Karpas-422 (cell line): ENCODE results near the gene HNRNPAB. TPM values are rescaled to one million over a fixed set of nuclear protein-coding genes. Genes with fewer than 3 reads are reported as not detected.

ENCODE experiments used
- DNase-seq: peaks from one replicate; pipeline ENCODE4 v3.0.0-alpha.2; 2015
- H2AFZ ChIP-seq: fragments of 200-600 bp; sonication (generic); 2 replicates; pipeline ENCODE4 v1.6.1; 2014; ENCODE audit warnings: antibody characterized with exemption, low read length, mixed read lengths
- H3K27ac ChIP-seq: fragments of 200-600 bp; sonication (generic); 2 replicates; pipeline ENCODE4 v1.5.1; 2014; ENCODE audit warnings: mild to moderate bottlenecking, low read length, moderate library complexity
- H3K27me3 ChIP-seq: fragments of 200-600 bp; sonication (generic); 2 replicates; pipeline ENCODE4 v1.6.1; 2014; ENCODE audit warnings: low read length, mixed read lengths
- H3K36me3 ChIP-seq: fragments of 200-600 bp; sonication (generic); 2 replicates; pipeline ENCODE4 v1.6.1; 2014; ENCODE audit warnings: low read length, mixed read lengths; ENCODE audit not compliant: insufficient read depth
- H3K4me1 ChIP-seq: fragments of 200-600 bp; sonication (generic); 2 replicates; pipeline ENCODE4 v1.6.1; 2014; ENCODE audit warnings: mild to moderate bottlenecking, low read length, mixed read lengths
- H3K4me2 ChIP-seq: fragments of 200-600 bp; sonication (generic); 2 replicates; pipeline ENCODE4 v1.6.1; 2014; ENCODE audit warnings: low read length, low read depth, mild to moderate bottlenecking; ENCODE audit not compliant: poor library complexity, severe bottlenecking
- H3K4me3 ChIP-seq: fragments of 200-600 bp; sonication (generic); 2 replicates; pipeline ENCODE4 v1.5.1; 2014; ENCODE audit warnings: mild to moderate bottlenecking, antibody characterized with exemption, low read length, mixed read lengths
- H3K79me2 ChIP-seq: fragments of 200-600 bp; sonication (generic); 2 replicates; pipeline ENCODE4 v1.6.1; 2014; ENCODE audit warnings: mild to moderate bottlenecking, low read length, mixed read lengths
- H3K9ac ChIP-seq: fragments of 200-600 bp; sonication (generic); 2 replicates; pipeline ENCODE4 v1.6.0; 2014; ENCODE audit warnings: low read length
- H3K9me2 ChIP-seq: fragments of 200-600 bp; sonication (generic), shearing (Covaris generic); replicated peaks from 2 replicates; pipeline ENCODE4 v1.6.0; 2014; ENCODE audit warnings: mild to moderate bottlenecking, low read length, moderate library complexity; ENCODE audit not compliant: insufficient read depth
- H3K9me3 ChIP-seq: fragments of 300-700, 200-600 bp; sonication (generic); 2 replicates; pipeline ENCODE4 v1.6.1; 2014; ENCODE audit warnings: low read length, mixed read lengths
- H4K20me1 ChIP-seq: fragments of 200-600 bp; sonication (generic); 2 replicates; pipeline ENCODE4 v1.6.1; 2014; ENCODE audit warnings: mild to moderate bottlenecking, antibody characterized with exemption, low read length, low read depth; ENCODE audit not compliant: insufficient read depth
- total RNA-seq: library from RNA; depleted of rRNA; stranded (reverse); fragments of >200 nt; shearing (Covaris generic); gene quantifications from 2 replicates; pipeline ENCODE4 v1.2.3, GENCODE V29; 2014; ENCODE audit warnings: low replicate concordance; rRNA removed

HNRNPAB gene
- total RNA-seq: 75.7 and 136 TPM in 2 replicates

GRCh38 chr5:178204182-178204934, at the start of gene HNRNPAB:
HNRNPAB (plus strand) TSS chr5:178204533; CDS start chr5:178204838, 305 bp downstream.
- Histone ChIP-seq H3K9me2 (no peaks in the 10 kb centered on the region), H3K79me2 (peaks cover 50% of the 10 kb centered on the region), H3K4me2 (peak within 1 kb of the TSS; percentile 96), H3K36me3 (peaks cover 41% of the 10 kb centered on the region), H2AFZ (peak within 1 kb of the TSS; percentile 39), H4K20me1 (peaks cover 40% of the 10 kb centered on the region), H3K9ac (peak within 1 kb of the TSS; percentile 99), H3K27me3 (no peaks in the 10 kb centered on the region), H3K4me3 (peak within 1 kb of the TSS; percentile 76), H3K9me3 (no peaks in the 10 kb centered on the region), H3K4me1 (peaks cover 28% of the 10 kb centered on the region), H3K27ac (peak within 1 kb of the TSS; percentile 84)
- DNase-seq: peak; percentile 99

DNA sequence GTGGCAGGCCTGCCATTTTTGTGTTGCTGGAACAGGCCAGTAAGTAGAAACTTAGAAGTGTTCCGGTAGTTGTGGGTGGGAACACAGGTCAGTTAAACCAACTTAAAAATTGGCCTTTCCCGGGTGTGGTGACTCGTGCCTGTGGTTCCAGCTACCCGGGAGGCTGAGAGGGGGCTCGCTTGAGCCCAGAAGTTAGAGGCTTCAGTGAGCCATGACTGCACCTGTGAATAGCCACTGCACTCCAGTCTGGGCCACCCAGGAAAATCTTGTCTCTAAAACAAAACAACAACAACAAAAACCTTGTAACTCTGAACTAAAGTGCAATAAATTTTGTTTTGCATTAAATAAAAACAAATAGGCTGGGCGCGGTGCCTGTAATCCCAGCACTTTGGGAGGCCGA, 49.3 kb upstream of the HNRNPAB start:
- Histone ChIP-seq H3K27me3 (no peaks in the 10 kb centered on the region), H3K4me1 (peaks cover 24% of the 10 kb centered on the region), H3K9me3 (no peaks in the 10 kb centered on the region), H3K9ac (no peak overlapping the region), H3K9me2 (no peaks in the 10 kb centered on the region), H3K79me2 (peaks cover 21% of the 10 kb centered on the region), H3K4me3 (no peak overlapping the region), H3K36me3 (peaks cover 12% of the 10 kb centered on the region; the same call in 1 of the 2 replicates), H3K27ac (no peak overlapping the region), H3K4me2 (no peak overlapping the region), H2AFZ (no peak overlapping the region), H4K20me1 (no peaks in the 10 kb centered on the region)
- no peak for DNase-seq

- H3K9me2 ChIP-seq: no peaks in the 10 kb centered on the region
- H3K27ac ChIP-seq: no peak overlapping the region
- no peak overlapping the region for H2AFZ ChIP-seq
These were observed 44.2 kb upstream of the HNRNPAB start for GRCh38 chr5:178160176-178160575.

DNA sequence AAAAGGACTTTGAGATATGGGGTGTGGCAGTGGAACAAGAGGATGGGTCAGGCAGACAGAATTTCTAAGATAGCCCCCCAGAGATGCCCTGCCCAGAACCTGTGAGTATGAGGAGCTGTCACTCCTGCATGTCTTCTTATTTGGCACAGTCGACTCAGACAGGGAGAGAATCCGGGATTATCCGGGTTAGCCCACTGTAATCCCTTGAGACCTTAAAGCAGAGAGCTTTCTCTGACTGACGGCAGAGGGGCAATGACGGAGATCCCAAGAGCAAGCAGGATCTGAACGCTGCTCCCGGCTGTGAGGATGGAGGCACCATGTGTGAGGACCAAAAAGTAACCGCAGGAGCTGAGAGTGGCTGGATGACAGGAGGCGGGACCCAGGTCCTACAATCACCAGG, 41.9 kb upstream of the HNRNPAB start:
- Histone ChIP-seq H3K79me2 (no peaks in the 10 kb centered on the region), H3K4me2 (no peak overlapping the region), H3K9me2 (no peaks in the 10 kb centered on the region), H3K9me3 (no peaks in the 10 kb centered on the region), H3K36me3 (no peaks in the 10 kb centered on the region), H3K27me3 (no peaks in the 10 kb centered on the region), H3K4me1 (peaks cover 10% of the 10 kb centered on the region), H4K20me1 (no peaks in the 10 kb centered on the region), H3K9ac (no peak overlapping the region), H3K4me3 (no peak overlapping the region), H3K27ac (no peak overlapping the region), H2AFZ (no peak overlapping the region)
- DNase-seq: no peak

More at GRCh38 chr5:178160176-178160575, 44.2 kb upstream of the HNRNPAB start:
- Histone ChIP-seq H3K4me1 (peaks cover 16% of the 10 kb centered on the region), H3K9ac (no peak overlapping the region), H3K9me3 (no peaks in the 10 kb centered on the region), H3K79me2 (no peaks in the 10 kb centered on the region), H3K4me3 (no peak overlapping the region), H3K36me3 (no peaks in the 10 kb centered on the region), H4K20me1 (no peaks in the 10 kb centered on the region), H3K27me3 (no peaks in the 10 kb centered on the region), H3K4me2 (no peak overlapping the region)
- no peak for DNase-seq

GRCh38 chr5:178163772-178164735, 40.3 kb upstream of the HNRNPAB start:
- DNase-seq: peak; percentile 95
- Histone ChIP-seq H3K36me3 (no peaks in the 10 kb centered on the region), H3K4me2 (peak overlapping the region; percentile 38), H3K4me1 (peaks cover 16% of the 10 kb centered on the region), H3K9ac (no peak overlapping the region), H3K27me3 (no peaks in the 10 kb centered on the region), H3K9me2 (no peaks in the 10 kb centered on the region), H4K20me1 (no peaks in the 10 kb centered on the region), H3K9me3 (no peaks in the 10 kb centered on the region), H3K4me3 (no peak overlapping the region; the same call in 1 of the 2 replicates), H3K79me2 (no peaks in the 10 kb centered on the region), H3K27ac (no peak overlapping the region), H2AFZ (no peak overlapping the region; the same call in 1 of the 2 replicates)

GRCh38 chr5:178165581-178165980, 38.8 kb upstream of the HNRNPAB start:
- H3K27ac ChIP-seq: no peak overlapping the region
- H2AFZ ChIP-seq: no peak overlapping the region
- peaks cover 16% of the 10 kb centered on the region for H3K4me1 ChIP-seq
- no peaks in the 10 kb centered on the region for H3K9me2 ChIP-seq
- H3K79me2 ChIP-seq: no peaks in the 10 kb centered on the region
- H3K9me3 ChIP-seq: no peaks in the 10 kb centered on the region
- H3K36me3 ChIP-seq: no peaks in the 10 kb centered on the region
- no peaks in the 10 kb centered on the region for H4K20me1 ChIP-seq
- H3K27me3 ChIP-seq: no peaks in the 10 kb centered on the region
- no peak overlapping the region for H3K4me3 ChIP-seq
- H3K9ac ChIP-seq: no peak overlapping the region
- H3K4me2 ChIP-seq: no peak overlapping the region
- DNase-seq: no peak

DNA sequence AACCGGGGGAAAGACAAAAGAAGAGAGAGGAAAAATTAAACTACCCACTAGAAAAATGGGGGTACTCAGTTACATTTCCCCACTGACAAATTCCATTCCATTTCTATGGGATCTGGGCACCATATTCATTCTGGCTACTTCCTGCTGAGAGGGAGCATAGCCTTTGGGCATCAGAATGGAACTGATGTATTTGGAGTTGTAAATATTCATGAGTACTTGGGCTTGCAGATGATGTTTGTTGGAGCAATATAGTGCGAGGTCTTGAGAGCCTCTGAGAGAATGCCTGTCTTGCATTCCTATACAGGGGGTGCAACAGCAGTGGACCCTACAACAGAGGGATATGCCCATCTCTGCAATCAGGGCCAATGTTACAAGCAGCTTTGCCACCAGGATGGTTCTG, 33.9 kb upstream of the HNRNPAB start:
- H2AFZ ChIP-seq: no peak overlapping the region
- H3K9me3 ChIP-seq: no peaks in the 10 kb centered on the region
- no peaks in the 10 kb centered on the region for H3K27me3 ChIP-seq
- H3K79me2 ChIP-seq: no peaks in the 10 kb centered on the region
- H4K20me1 ChIP-seq: no peaks in the 10 kb centered on the region
- DNase-seq: no peak
- no peaks in the 10 kb centered on the region for H3K36me3 ChIP-seq
- H3K9me2 ChIP-seq: no peaks in the 10 kb centered on the region
- no peak overlapping the region for H3K9ac ChIP-seq
- peaks cover 6% of the 10 kb centered on the region for H3K4me1 ChIP-seq
- H3K27ac ChIP-seq: no peak overlapping the region
- H3K4me3 ChIP-seq: no peak overlapping the region
- H3K4me2 ChIP-seq: no peak overlapping the region

DNA sequence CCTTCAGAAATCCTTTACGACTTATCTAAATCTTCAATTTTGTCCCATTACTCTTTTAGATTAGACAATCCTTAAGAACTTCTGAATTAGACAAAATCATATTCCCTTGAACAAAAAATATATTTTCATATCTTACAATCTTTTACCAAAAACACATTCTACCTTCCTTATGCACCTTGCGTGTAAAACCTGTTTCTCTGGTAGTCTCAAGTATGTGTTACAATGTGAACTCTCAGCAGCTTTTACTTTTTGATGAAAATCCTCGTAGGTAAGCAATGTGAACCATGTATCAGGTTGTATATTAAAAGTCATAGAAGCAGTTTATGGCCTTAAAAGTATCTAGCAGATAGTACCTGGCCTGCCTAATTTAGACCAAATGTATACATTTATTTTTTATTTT, 29.9 kb upstream of the HNRNPAB start:
- no peaks in the 10 kb centered on the region for H3K79me2 ChIP-seq
- no peaks in the 10 kb centered on the region for H3K4me1 ChIP-seq
- DNase-seq: no peak
- no peak overlapping the region for H3K27ac ChIP-seq
- H3K9me3 ChIP-seq: no peaks in the 10 kb centered on the region
- H3K4me2 ChIP-seq: no peak overlapping the region
- H4K20me1 ChIP-seq: no peaks in the 10 kb centered on the region
- H2AFZ ChIP-seq: no peak overlapping the region
- no peaks in the 10 kb centered on the region for H3K9me2 ChIP-seq
- H3K4me3 ChIP-seq: no peak overlapping the region
- H3K36me3 ChIP-seq: no peaks in the 10 kb centered on the region
- H3K9ac ChIP-seq: no peak overlapping the region
- no peaks in the 10 kb centered on the region for H3K27me3 ChIP-seq
